Immature natural killer cell (primary cell): ENCODE measurements around the gene GMEB2. TPM values are rescaled to one million over a fixed set of nuclear protein-coding genes. Genes with fewer than 3 reads are reported as not detected.
"Not testable (repeated sequence)": the region's sequence is repeated elsewhere in the genome, so short reads cannot be mapped to it uniquely, and the experiment has no call there.

Source experiments
- DNase-seq, 3 donors: peaks; one replicate each; pipeline ENCODE4 v3.0.0; 2022; ENCODE audit warnings: mixed read lengths in 1 of 3
- H3K27ac Mint-ChIP-seq, 6 donors: one replicate each; pipeline ENCODE4 v1.8.0; 2020; ENCODE audit warnings: mixed read lengths in 6 of 6, mild to moderate bottlenecking in 5 of 6, inconsistent platforms in 4 of 6, moderate library complexity in 3 of 6
- H3K27me3 Mint-ChIP-seq, 3 donors: one replicate each; pipeline ENCODE4 v1.8.0; 2020 to 2021; ENCODE audit warnings: low read depth in 3 of 3, mild to moderate bottlenecking in 3 of 3, mixed read lengths in 3 of 3, moderate library complexity in 3 of 3, inconsistent platforms in 1 of 3
- H3K36me3 Mint-ChIP-seq, 3 donors: one replicate each; pipeline ENCODE4 v1.8.0; 2020; ENCODE audit warnings: mixed read lengths in 3 of 3, inconsistent platforms in 2 of 3, mild to moderate bottlenecking in 2 of 3
- H3K4me1 Mint-ChIP-seq, 2 donors: one replicate each; pipeline ENCODE4 v1.8.0; 2020; ENCODE audit warnings: inconsistent platforms in 2 of 2, mild to moderate bottlenecking in 2 of 2, mixed read lengths in 2 of 2, moderate library complexity in 1 of 2
- H3K4me3 Mint-ChIP-seq, 5 donors: one replicate each; pipeline ENCODE4 v1.8.0; 2020; ENCODE audit warnings: mild to moderate bottlenecking in 5 of 5, mixed read lengths in 5 of 5, inconsistent platforms in 3 of 5, moderate library complexity in 3 of 5
- H3K9me3 Mint-ChIP-seq, 6 donors: one replicate each; pipeline ENCODE4 v1.8.0; 2020; ENCODE audit warnings: mild to moderate bottlenecking in 6 of 6, mixed read lengths in 6 of 6, inconsistent platforms in 4 of 6, moderate library complexity in 3 of 6
- polyA plus RNA-seq, 3 donors: library from polyadenylated mRNA; unstranded; fragments of 300-500 nt; fragmentation: Illumina TruSeq; gene quantifications; one replicate each; pipeline ENCODE4 v1.2.3, GENCODE V29; 2021

GMEB2 gene
- polyA plus RNA-seq, 3 donors from 2014 or later, result 2.7 to 11.4 TPM; not detected in 1

DNA sequence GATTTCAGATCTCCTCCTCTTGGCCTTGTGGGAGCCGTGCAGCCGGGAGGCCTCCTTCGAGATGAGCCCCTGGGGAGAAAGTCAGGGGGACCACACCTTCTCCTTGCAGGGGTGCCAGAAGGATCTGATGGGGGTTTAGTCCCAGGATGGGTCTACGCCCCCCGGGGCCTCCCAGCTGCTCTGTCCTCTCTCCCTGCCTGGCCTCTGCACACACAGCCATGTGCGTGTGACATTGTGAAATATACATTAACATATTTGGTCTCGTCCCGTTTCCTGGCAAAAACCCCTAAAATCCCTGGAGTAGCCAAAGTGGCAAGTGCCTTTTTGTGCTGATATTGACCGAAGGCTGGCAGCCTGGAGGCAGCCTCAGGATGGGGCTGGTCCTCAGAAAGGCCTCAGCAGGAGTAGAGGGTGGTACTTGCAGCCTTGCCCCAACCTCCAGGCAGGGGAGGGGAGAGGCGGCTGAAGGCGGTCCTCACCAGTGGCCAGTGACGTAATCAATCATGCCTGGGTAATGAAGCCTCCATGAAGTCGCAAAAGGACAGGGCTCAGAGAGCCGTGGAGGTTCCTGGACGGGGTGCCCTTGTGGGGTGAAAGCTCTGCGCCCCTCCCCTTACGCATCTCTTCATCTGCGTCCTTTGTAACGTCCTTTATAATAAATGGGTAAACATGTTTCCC is 47.7 kb downstream of the GMEB2 start:
- Mint-ChIP-seq H3K4me3 (no peak overlapping the region), H3K4me1 (peaks cover 0 to 3% of the 10 kb centered on the region in 2 donors), H3K27ac (no peak overlapping the region), H3K9me3 (no peaks in the 10 kb centered on the region), H3K36me3 (peaks cover 0 to 4% (median 0%) of the 10 kb centered on the region in 3 donors), H3K27me3 (peaks cover 2 to 6% (median 5%) of the 10 kb centered on the region in 3 donors)
- no peak for DNase-seq

- no peaks in the 10 kb centered on the region for H3K9me3 Mint-ChIP-seq
- no peak overlapping the region for H3K27ac Mint-ChIP-seq
- H3K27me3 Mint-ChIP-seq, result peaks cover 2 to 6% (median 5%) of the 10 kb centered on the region in 3 donors
- H3K4me3 Mint-ChIP-seq, result no peak overlapping the region
- H3K4me1 Mint-ChIP-seq, result peaks cover 0 to 3% of the 10 kb centered on the region in 2 donors
- no peaks in the 10 kb centered on the region for H3K36me3 Mint-ChIP-seq
- DNase-seq, result no peak
These were observed 48.5 kb downstream of the GMEB2 start for GRCh38 chr20:63578224-63579016.

DNA sequence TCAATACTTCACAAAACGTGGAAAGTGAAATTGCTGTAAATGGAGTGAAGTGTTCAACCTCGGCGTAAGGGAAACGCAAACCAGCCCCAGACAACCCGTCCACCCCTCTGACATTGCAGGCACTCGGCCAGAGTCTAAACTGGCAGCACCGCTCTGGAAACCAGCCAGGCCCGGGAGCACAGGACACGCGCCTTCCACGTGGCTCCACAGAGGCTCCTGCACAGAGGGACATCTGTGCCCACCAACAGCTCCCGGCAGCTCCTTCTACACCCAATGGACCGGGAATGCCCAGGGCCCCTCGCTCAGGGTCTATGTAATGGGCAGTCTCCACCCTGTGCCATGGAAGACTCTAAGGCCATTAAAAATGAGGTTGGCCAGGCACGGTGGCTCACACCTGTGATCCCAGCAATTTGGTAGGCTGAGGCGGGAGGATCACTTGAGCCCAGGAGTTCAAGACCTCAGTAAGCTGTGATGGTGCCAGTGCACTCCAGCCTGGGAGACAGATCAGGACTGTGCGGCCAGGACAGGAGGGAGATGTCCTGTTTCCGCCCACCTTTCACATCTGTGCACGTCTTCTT is 49.5 kb downstream of the GMEB2 start:
- peaks cover 0 to 3% of the 10 kb centered on the region in 2 donors for H3K4me1 Mint-ChIP-seq
- no peak overlapping the region for H3K4me3 Mint-ChIP-seq

GRCh38 chr20:63576311-63576710 is 50.6 kb downstream of the GMEB2 start:
- peaks cover 0 to 5% (median 2%) of the 10 kb centered on the region in 3 donors for H3K27me3 Mint-ChIP-seq
- peak overlapping the region in 3 of 5 donors; percentile 29 to 53 (median 46) for H3K4me3 Mint-ChIP-seq
- no peaks in the 10 kb centered on the region for H3K36me3 Mint-ChIP-seq
- peaks cover 0 to 3% of the 10 kb centered on the region in 2 donors for H3K4me1 Mint-ChIP-seq
- no peak overlapping the region for H3K27ac Mint-ChIP-seq
- H3K9me3 Mint-ChIP-seq, result no peaks in the 10 kb centered on the region
- no peak for DNase-seq

More for the DNA sequence above, 49.5 kb downstream of the GMEB2 start:
- Mint-ChIP-seq H3K27ac (no peak overlapping the region), H3K36me3 (no peaks in the 10 kb centered on the region), H3K9me3 (no peaks in the 10 kb centered on the region), H3K27me3 (peaks cover 2 to 5% (median 2%) of the 10 kb centered on the region in 3 donors)
- no peak for DNase-seq

DNA sequence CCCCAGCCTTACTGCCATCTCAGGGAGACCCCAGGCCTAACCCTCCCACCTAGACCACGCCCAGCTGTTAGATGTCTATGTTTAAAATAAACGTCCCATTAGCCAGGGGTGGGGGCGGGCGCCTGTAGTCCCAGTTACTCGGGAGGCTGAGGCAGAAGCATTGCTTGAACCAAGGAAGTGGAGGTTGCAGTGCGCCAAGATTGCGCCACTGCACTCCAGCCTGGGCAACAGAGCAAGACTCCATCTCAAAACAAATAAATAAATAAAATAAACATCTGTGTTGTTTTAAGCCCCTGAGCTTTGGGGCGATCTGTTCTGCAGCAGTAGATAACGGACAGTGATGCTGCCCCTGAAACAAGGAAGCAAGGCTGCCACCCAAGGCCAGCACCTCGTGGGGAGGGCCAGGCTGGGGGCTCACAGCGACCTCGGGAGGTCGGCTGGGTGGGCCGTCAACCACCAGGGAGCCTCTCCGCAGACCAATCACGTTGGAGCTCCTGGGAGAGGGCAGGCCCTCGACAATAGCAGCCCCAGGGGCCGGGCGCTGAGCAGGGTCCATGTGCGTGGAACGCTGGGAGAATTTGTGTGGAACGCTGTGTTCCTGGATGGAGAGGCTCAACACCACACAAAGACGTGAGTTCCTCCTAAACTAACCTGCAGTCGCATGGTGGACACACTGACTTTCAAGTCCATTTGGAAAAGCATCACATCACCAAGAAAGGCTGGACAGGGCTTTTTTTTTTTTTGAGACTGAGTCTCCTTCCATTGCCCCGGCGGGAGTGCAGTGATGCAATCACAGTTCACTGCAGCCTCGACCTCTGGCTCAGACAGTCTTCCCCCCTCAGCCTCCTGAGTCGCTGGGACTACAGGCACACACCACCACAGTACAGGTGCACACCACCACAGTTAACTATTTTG is 51.8 kb downstream of the GMEB2 start:
- Mint-ChIP-seq H3K4me1 (no peaks in the 10 kb centered on the region), H3K27me3 (peaks cover 0 to 5% (median 2%) of the 10 kb centered on the region in 3 donors), H3K9me3 (no peaks in the 10 kb centered on the region), H3K27ac (peak overlapping the region in 2 of 6 donors; percentile 28 to 49), H3K4me3 (peak overlapping the region; percentile 33 to 72 (median 65)), H3K36me3 (no peaks in the 10 kb centered on the region)
- DNase-seq, result no peak

DNA sequence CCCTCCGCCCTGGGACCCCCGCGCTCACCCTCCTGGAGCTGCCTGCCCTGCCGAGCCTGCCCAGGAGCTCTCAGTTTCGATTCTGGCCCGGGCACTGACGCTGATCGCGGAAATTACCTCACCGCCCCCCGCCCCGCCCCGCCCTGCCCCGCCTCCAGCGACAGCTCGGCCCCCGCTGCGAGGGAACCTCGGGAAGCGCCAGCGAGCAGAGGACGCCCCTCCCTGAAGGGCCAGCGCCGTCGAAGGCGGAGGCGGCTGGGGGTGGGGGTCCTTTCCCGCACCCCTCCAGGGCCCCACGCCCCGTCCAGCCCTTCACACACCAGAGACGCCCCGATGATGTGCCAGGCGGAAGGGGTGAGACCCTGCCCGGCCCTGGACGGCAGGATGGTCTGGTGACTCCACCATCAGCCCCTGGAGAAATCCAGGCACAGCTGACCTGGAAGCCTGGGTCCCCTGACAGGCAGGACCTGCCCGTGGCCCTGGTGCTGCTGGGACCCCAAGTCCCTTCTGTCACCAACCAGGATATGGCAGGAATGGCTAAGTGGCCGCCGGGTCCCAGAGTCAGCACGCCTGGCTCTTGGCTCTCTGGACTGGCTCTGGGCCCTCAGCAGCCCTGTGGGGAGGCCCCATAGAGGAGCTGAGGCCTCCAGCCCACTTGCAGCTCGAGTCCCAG is 52.6 kb downstream of the GMEB2 start, which contains the start of gene HELZ2:
HELZ2 (minus strand) TSS at position 84 of the 673 bp plus-strand sequence. CDS start 1,854 bp downstream, outside the sequence.
- DNase-seq, result peak; percentile 66 to 74 (median 69)
- no peaks in the 10 kb centered on the region for H3K36me3 Mint-ChIP-seq
- no peaks in the 10 kb centered on the region for H3K9me3 Mint-ChIP-seq
- peaks cover under 1 to 1% of the 10 kb centered on the region in 2 donors for H3K4me1 Mint-ChIP-seq
- H3K27ac Mint-ChIP-seq, result peak within 1 kb of the TSS in 5 of 6 donors; percentile 57 to 87 (median 80)
- peak within 1 kb of the TSS; percentile 80 to 89 (median 80) for H3K4me3 Mint-ChIP-seq
- peaks cover 0 to 5% (median 0%) of the 10 kb centered on the region in 3 donors for H3K27me3 Mint-ChIP-seq

DNA sequence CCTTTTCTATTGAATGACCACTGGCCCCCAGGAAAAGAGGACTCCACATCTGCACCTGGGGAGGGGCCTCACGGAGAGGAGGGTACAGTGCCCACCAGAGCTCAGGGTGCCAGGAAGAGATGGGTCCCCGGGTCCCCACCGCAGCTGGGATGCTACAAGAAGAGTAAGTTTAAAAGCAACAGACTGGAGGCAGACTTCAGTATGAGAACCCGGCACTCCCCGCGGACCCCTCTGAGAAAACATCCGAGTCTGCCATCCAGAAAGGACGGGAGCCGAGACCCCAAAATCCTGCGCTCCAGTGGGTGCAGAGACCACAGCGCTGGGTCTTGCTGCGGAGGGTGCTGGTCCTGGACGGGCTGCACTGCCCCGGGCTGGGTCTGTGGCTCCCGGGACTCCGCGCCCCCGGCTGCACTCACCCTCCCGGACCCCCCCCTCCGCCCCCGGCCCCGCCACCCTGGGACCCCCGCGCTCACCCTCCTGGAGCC is 53.2 kb downstream of the GMEB2 start:
- Mint-ChIP-seq H3K4me3 (peak overlapping the region; percentile 80 to 89 (median 80)), H3K4me1 (peaks cover 5 to 7% of the 10 kb centered on the region in 2 donors)

GRCh38 chr20:63572788-63573646 is 53.9 kb downstream of the GMEB2 start:
- peaks cover 2 to 11% (median 2%) of the 10 kb centered on the region in 3 donors for H3K27me3 Mint-ChIP-seq
- DNase-seq, result no peak
- peaks cover 9 to 13% of the 10 kb centered on the region in 2 donors for H3K4me1 Mint-ChIP-seq
- H3K9me3 Mint-ChIP-seq, result no peaks in the 10 kb centered on the region
- H3K4me3 Mint-ChIP-seq, result peak overlapping the region; percentile 80 to 89 (median 80)
- H3K36me3 Mint-ChIP-seq, result no peaks in the 10 kb centered on the region
- peak overlapping the region in 4 of 6 donors; percentile 57 to 87 (median 77) for H3K27ac Mint-ChIP-seq

More for the DNA sequence above, 53.2 kb downstream of the GMEB2 start:
- peaks cover 0 to 10% (median 0%) of the 10 kb centered on the region in 3 donors for H3K27me3 Mint-ChIP-seq
- no peaks in the 10 kb centered on the region for H3K36me3 Mint-ChIP-seq
- DNase-seq, result no peak
- H3K9me3 Mint-ChIP-seq, result no peaks in the 10 kb centered on the region
- H3K27ac Mint-ChIP-seq, result peak overlapping the region in 5 of 6 donors; percentile 57 to 87 (median 76)

DNA sequence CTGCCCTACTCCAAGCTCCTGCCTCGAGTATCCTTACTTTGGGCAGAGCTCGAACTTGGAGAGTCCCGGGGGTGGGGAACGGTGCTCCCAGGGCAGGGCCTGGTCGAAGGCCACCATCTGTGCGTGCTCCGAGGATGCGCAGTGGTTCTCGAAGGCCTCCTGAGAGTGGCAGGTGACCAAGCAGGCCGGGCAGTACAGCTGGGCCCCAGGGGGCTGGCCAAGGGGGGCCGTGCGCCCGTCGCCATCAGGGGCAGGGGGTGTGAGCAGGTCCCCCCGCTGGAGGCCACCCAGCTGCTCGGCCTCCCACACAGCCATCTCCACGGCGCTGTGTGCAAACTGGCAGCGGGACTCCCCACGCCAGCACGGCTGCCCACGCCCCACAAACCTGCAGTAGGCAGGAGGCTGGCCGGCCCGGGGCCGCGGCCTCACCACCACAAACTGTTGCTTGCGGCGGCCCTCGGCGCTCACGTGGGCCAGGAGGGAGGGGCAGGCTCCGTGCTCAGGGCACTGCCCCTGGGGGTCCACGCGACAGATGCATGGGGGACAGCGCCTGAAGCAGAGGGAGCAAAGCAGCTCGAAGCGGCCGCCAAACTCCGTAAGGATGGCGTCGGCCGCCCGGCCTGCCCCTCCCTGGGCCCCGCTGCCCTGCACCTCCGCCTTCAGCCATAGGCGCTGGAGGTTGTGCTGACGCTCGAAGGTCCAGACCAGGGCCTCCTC is 54.7 kb downstream of the GMEB2 start:
- no peak for DNase-seq
- peaks cover 10 to 14% (median 10%) of the 10 kb centered on the region in 3 donors for H3K27me3 Mint-ChIP-seq
- H3K4me3 Mint-ChIP-seq, result no peak overlapping the region
- H3K36me3 Mint-ChIP-seq, result peaks cover 0 to 2% (median 0%) of the 10 kb centered on the region in 3 donors
- H3K27ac Mint-ChIP-seq, result no peak overlapping the region
- H3K4me1 Mint-ChIP-seq, result peaks cover 17 to 21% of the 10 kb centered on the region in 2 donors
- no peaks in the 10 kb centered on the region for H3K9me3 Mint-ChIP-seq

DNA sequence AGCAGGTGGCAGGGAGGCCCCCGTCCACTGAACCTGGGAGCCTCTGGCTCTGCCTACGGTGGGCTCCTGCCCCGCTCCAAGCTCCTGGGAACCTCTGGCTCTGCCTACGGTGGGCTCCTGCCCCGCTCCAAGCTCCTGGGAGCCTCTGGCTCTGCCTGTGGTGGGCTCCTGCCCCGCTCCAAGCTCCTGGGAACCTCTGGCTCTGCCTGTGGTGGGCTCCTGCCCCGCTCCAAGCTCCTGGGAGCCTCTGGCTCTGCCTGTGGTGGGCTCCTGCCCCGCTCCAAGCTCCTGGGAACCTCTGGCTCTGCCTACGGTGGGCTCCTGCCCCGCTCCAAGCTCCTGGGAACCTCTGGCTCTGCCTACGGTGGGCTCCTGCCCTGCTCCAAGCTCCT is 55.8 kb downstream of the GMEB2 start:
- H3K4me1 Mint-ChIP-seq, result peaks cover 22 to 26% of the 10 kb centered on the region in 2 donors
- not testable (repeated sequence) for H3K36me3 Mint-ChIP-seq, DNase-seq, H3K27ac Mint-ChIP-seq, H3K4me3 Mint-ChIP-seq, H3K9me3 Mint-ChIP-seq
- H3K27me3 Mint-ChIP-seq, result peaks cover 15 to 18% (median 15%) of the 10 kb centered on the region in 3 donors
